Choroid plexus epithelial cell (primary cell): ENCODE results near the gene CDC16.

Source experiments
- DNase-seq: peaks from one replicate; pipeline ENCODE4 v3.0.0-alpha.2; 2010; ENCODE audit warnings: low read depth
- H3K4me3 ChIP-seq: 2 replicates; pipeline ENCODE4 v1.5.1; 2011; ENCODE audit warnings: low read depth, mild to moderate bottlenecking, control low read depth, low read length, moderate library complexity
- CTCF ChIP-seq: conservative IDR thresholded peaks from 2 replicates; pipeline ENCODE4 v1.5.1; 2011; ENCODE audit warnings: low read depth, mild to moderate bottlenecking, control low read depth, inconsistent platforms, low read length, moderate library complexity

Gene CDC16

DNA sequence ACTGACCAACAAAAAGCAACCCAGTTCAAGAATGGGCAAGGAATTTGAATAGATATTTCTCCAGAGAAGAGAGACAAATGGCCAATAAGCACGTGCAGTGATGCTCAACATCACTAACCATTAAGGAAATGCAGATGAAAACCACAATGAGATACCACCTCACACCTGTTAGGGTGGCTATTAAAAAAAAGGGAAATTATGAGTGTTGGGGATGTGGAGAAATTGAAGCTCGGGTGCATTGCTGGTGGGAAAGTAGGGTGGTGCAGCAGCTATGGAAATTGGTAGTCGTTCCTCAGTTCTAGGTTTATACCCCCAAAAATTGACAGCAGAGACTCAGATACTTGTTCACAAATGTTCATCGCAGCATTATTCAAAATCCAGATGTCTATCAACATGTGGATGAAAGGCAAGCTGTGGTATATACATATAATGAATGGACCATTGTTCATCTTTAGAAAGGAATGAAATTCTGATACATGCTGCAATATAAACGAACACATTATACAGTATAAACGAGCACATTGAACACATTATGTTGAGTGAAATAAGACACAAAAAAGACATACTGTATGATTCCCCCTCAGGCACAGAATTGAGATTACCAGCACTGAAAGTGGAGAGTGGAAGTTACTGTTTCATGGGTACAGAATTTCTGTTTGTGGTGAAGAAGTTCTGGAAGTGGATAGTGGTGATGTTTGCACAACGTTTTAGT is 80.5 kb downstream of the CDC16 start:
- peak overlapping the region; percentile 76 for H3K4me3 ChIP-seq
- no peak for DNase-seq
- TF ChIP-seq CTCF, result no peak

DNA sequence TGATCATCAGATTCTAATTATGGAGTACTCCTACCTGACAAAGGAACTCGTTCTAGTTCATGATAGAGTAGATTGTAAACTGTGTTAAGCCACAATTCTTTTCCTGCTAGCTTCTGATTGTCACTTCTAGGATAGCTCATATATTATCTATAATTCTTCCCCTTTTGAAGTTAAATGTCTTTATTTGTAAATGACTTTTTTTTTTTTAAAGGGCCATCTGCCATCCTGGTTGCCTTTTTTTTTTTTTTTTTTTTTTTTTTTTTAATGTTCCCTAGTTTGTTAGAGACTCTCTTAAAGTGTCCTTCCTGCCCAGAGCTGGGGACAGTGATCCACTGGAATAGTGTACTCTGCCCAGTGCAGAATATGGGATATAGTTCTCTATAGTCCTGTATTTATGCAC is 83.9 kb downstream of the CDC16 start:
- DNase-seq, result no peak
- no peak overlapping the region for H3K4me3 ChIP-seq
- no peak for TF ChIP-seq CTCF

DNA sequence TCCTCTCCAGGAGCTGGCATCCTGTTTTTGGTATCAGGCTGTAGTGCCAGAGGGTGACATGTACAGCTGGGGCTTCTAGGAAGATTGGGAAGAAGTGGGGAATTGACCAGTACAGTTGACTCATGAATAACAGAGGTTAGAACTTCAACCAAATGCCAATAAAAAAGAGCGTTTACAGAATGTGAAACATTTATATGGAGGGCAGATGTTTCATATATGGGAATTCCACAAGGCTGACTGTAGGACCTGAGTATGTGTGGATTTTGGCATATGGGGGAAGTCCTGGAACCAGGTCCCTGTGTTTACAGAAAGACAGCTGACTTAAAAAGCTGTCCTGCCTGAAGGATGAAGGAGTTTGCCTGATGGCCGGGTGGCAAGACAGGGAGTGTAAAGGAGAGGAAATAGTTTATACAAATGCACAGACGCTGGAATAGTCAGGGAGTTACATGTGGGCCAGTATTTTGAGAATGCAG is 84.8 kb downstream of the CDC16 start:
- peak; percentile 77 for DNase-seq
- no peak for TF ChIP-seq CTCF
- H3K4me3 ChIP-seq, result no peak overlapping the region

GRCh38 chr13:114320065-114320464 is 85.4 kb downstream of the CDC16 start:
- H3K4me3 ChIP-seq, result no peak overlapping the region
- no peak for DNase-seq
- no peak for TF ChIP-seq CTCF

DNA sequence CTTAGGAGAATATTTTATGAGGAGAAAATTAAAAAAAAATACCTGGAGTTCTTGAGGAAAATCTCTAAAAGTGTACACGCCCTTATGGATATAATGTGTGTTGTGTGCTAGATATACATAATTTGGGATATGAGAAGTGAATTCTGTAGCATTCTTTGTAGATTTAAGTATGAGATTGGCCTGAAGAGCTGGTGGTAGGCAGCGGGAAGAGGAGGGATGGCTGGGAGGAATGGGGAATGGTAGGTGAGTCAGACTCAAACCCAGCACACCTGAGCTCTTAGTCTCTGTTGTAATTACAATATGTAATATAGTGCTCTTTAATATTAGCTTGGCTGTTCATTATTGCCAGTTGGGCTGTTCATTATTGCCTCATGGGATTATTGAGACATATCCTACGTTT is 86.6 kb downstream of the CDC16 start:
- TF ChIP-seq CTCF, result no peak
- DNase-seq, result no peak
- H3K4me3 ChIP-seq, result no peak overlapping the region
